ENCODE results near the gene CARNS1.
A peak's percentile ranks its signal among the peaks of the same experiment; 100 is the strongest.

CARNS1 gene

GRCh38 chr11:67428052-67429001, 12.8 kb downstream of the CARNS1 start, which contains the start of gene RPS6KB2:
RPS6KB2 (plus strand) TSS chr11:67428494; CDS start chr11:67428546, 52 bp downstream.
- DNase-seq, result peak; percentile 81 to 100 (median 97)

DNA sequence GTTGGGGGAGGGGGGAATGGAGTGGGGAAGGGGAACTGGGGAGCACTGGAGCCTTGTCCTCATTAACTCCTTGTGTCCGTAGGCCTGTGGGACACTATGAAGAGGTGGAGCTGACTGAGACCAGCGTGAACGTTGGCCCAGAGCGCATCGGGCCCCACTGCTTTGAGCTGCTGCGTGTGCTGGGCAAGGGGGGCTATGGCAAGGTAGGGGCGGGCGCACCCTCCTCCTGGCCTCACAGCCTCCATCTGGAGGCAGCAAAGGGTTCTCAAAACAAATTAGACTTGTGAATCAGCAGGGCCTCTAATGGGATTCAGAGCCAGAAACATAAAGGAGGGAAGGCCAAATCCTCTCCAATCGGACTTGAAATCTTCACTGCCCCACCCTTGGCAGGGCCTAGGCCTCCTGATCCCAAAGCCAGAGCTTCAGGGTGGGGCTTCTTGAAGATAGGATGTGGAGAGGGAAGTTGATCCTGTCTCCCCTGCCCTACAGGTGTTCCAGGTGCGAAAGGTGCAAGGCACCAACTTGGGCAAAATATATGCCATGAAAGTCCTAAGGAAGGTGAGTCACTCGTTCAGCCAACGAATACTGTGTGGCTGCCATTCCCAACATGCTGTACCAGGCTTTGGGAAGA, 13.7 kb downstream of the CARNS1 start:
- no peak for DNase-seq

- DNase-seq, result no peak
Observed at GRCh38 chr11:67429722-67430121, 14.2 kb downstream of the CARNS1 start.

- DNase-seq, result no peak
Observed at GRCh38 chr11:67431346-67432249, 16.1 kb downstream of the CARNS1 start.

GRCh38 chr11:67432655-67433349, 17.3 kb downstream of the CARNS1 start:
- DNase-seq, result no peak

GRCh38 chr11:67433536-67434394, 18.3 kb downstream of the CARNS1 start:
- no peak for DNase-seq

DNA sequence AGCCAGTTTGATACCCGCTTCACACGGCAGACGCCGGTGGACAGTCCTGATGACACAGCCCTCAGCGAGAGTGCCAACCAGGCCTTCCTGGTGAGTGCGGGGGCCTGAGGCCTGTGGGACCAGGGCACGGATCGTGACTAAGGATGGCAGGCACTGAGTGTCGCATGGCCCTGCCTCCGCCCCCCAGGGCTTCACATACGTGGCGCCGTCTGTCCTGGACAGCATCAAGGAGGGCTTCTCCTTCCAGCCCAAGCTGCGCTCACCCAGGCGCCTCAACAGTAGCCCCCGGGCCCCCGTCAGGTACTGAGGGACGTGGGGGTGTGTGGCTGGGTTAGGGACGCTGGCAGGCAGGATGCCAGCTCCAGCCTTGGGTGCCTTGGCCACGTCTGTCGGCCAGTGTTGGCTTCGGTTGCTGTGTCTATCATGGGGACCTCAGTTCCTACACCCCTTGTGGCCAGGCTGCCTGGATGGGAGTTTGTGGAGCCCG, 19.0 kb downstream of the CARNS1 start:
- no peak for DNase-seq

GRCh38 chr11:67435031-67435726, 19.7 kb downstream of the CARNS1 start:
- no peak for DNase-seq

DNA sequence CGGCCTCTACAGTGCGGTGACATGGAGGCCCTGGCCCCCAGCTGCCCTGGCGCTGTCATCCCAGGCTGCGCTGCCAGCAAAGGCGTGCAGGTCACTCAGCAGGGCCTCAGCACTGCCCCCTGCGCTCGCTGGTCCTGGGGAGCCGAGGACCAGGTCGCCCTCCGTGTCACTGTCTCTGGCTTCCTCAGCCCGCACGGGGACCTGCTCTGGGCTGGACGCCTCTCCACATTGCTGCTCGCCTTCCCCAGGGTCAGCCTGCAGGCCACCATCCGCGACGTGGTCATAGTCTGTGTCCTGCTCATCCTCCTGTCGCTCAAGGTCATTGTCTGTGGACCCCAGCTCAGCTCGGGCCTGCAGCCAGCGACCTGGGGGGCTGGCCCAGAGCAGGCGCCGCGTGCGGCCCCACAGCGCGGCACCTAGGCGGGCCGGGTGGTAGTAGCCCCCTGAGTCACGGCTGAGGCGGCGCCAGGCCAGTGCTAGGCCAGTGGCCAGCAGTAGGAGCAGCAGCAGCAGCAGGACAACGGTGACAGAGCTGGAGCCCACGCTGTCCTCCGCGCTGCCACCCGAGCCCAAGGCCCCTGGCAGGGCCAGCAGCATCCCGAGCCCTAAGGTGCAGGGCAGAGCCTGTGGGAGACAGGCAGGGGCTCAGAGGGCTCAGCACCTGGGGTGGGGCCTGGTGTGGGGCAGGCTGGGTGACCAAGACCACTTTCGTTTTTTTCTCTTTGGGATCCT, 20.4 kb downstream of the CARNS1 start:
- DNase-seq, result no peak

DNA sequence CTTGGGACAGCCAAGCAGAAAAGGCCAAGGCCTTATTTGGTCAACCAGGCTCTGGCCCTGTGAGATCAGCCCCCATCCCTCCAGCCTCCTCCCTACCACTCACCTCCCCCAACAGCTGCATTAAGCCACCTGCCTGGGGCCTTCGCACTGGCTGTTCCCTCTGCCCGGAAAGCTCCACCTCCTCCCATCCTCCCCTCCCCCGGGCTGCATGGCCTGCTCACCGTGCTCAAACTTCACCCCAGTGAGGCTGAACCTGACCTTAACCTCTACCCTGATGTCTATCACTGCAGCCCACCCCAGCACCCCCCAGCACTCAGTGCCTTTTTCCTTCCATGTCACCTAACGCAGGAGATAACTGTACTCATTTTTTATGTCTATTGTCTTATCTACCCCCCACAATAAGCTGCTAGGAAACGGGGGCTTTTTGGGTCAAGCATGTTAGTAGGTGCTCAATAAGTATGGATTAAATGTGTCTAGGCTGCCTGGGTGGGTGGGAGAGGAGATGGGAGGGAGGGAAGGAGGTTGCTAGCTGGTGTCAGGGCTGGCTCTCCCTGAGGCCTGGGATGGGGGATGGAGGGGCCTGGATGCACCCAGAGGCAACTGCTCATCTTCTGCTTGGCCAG, 21.1 kb downstream of the CARNS1 start:
- no peak for DNase-seq

- DNase-seq, result no peak
Observed at GRCh38 chr11:67437082-67437808, 21.8 kb downstream of the CARNS1 start, which contains the start of gene PTPRCAP. PTPRCAP (minus strand) TSS chr11:67437682; CDS start chr11:67437619, 63 bp downstream.

- DNase-seq, result no peak
Observed at GRCh38 chr11:67437809-67438157, 22.3 kb downstream of the CARNS1 start.

DNA sequence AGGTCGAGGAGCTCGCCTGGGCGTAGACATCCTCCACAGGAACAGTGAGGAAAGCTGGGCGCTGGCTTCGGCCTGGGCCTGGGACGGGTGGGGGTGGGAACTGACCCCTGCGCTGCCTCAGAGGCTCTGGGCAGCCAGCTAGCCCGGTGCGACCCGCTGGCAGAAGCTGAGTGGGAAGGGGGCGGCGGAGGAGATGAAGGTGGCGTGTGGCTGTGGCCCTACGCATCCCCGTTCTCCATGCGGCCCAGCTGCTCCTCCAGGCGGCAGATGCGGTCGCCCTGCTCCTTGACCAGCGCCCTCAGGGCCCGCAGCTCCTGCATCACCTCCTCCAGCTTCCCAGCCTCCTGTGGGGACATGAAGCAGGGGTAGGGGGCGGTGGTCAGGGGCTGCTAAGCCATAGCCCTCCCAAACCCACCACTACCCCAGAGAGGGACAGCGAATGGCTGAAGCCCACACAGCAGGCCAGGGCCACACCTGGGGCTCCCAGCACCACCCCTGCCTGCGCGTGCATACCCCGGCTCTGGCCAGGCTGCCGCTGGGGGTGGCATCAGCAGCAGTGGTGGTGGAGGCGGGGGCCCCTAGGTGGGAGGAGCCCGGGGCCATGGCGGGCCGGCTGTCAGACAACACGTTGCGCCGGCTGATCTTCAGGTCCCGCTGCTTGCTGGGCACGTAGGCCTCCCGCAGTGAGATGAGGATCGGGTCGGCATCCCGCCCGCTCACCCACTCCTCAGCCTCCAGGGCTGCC, 22.9 kb downstream of the CARNS1 start:
- no peak for DNase-seq

DNA sequence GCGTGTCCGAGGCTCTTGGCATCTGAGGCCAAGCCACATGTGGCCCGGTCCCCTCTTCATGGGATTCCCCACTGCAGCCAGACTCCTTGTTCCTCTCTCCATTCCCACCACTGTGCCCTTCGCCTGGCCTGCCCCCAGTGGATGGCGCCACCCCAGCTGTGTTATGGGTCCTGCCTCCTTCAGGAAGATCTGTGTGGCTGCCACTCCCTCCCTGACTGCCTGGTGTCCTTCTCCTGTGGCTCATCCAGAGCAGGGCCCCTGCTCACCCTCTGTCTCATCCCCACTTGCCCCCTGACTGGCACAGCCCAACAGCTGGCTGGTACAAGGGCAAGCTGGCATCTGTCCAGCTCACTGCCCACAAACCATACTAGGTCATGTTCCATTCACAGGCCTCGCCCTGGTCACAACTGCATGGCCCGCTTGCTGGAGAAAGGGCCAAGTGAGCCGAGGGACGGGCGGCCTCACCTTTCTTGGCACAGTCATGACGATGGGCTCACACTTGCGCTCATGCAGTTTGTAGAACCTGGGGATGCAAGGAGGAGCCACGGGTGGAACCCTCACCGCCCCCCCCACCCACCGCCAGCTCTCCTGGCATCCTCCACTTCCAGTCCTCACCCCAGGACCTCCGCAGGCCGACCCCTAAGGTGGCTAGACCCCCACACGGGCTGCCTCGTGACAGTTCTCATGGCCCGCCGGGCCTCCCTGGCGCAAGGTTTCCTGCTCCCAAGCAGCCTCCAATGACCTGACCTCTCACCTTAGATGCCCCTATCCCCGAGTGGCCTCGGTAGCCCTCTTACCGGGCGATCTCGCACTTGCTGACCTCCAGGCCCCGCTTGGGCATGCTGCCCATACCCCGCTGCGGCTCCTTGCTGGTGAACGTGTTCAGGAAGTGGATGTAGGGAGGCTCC, 24.1 kb downstream of the CARNS1 start:
- DNase-seq, result peak in 5 of 51 donors; percentile 21 to 52 (median 45)
